Prostate gland (tissue), 1 donor: Measurements from ENCODE around the gene SHISAL1.

Experiments
- POLR2A ChIP-seq: fragments of 450-650 bp; IDR thresholded peaks from one replicate; pipeline ENCODE4 v1.6.1; 2016; ENCODE audit warnings: antibody characterized with exemption, mild to moderate bottlenecking
- POLR2AphosphoS5 ChIP-seq: sonication (generic); formaldehyde crosslinking; IDR thresholded peaks from one replicate; pipeline ENCODE4 v1.6.1; 2017; ENCODE audit warnings: antibody characterized with exemption

GRCh38 chr22:44211256-44211945, 101.3 kb downstream of the SHISAL1 start:
- TF ChIP-seq POLR2A = no peak
- no peak for TF ChIP-seq POLR2AphosphoS5
